Measurements from ENCODE around the gene ABCB4. TPM values are rescaled to one million over a fixed set of nuclear protein-coding genes. Genes with fewer than 3 reads are reported as not detected.

ABCB4 gene
- total RNA-seq, 4 donors from 2014 or later: 0.17 to 4.3 (median 3.7) TPM; not detected in 1

- WGBS, 2 donors: 95 to 96% methylated on average over 5 of the region's 5 CpGs
- H3K27ac ChIP-seq: no peak overlapping the region
- H3K4me3 ChIP-seq (replicated peaks in 1 of 3): no peak overlapping the region
- no peaks in the 10 kb centered on the region for H3K4me1 ChIP-seq
- TF ChIP-seq CTCF (IDR thresholded peaks at IDR 0.05) (no peak), POLR2A (IDR thresholded peaks at IDR 0.05) (no peak)
- H3K36me3 ChIP-seq: peaks cover 15 to 28% of the 10 kb centered on the region in 2 donors
- intact Hi-C loops (cut with DNase I): no loop called here
- H3K27me3 ChIP-seq: no peaks in the 10 kb centered on the region
- DNase-seq: no peak
- H3K9me3 ChIP-seq: no peaks in the 10 kb centered on the region
Observed at GRCh38 chr7:87380905-87381304, 94.6 kb downstream of the ABCB4 start.

- Histone ChIP-seq H3K36me3 (peaks cover 0 to 5% of the 10 kb centered on the region in 2 donors), H3K4me1 (no peaks in the 10 kb centered on the region), H3K9me3 (no peaks in the 10 kb centered on the region), H3K27me3 (no peaks in the 10 kb centered on the region), H3K4me3 (replicated peaks in 1 of 3) (no peak overlapping the region), H3K27ac (no peak overlapping the region)
- DNase-seq: no peak
- TF ChIP-seq POLR2A (IDR thresholded peaks at IDR 0.05): no peak
- intact Hi-C loops (cut with DNase I): no loop called here
- WGBS, 2 donors: 92% methylated on average over 5 of the region's 5 CpGs
Observed at GRCh38 chr7:87375662-87376435, 99.6 kb downstream of the ABCB4 start.

GRCh38 chr7:87370660-87371180, 104.8 kb downstream of the ABCB4 start:
- H3K36me3 ChIP-seq: peaks cover 0 to 5% of the 10 kb centered on the region in 2 donors
- TF ChIP-seq POLR2A (IDR thresholded peaks at IDR 0.05) (no peak), CTCF (IDR thresholded peaks at IDR 0.05) (no peak)
- intact Hi-C loops (cut with DNase I): no loop called here
- no peak for DNase-seq
- no peaks in the 10 kb centered on the region for H3K27me3 ChIP-seq
- no peak overlapping the region for H3K4me3 ChIP-seq (replicated peaks in 1 of 3)
- 97 to 98% methylated on average over 1 of the region's 1 CpG for WGBS, 2 donors
- H3K27ac ChIP-seq: no peak overlapping the region
- H3K4me1 ChIP-seq: no peaks in the 10 kb centered on the region
- no peaks in the 10 kb centered on the region for H3K9me3 ChIP-seq

GRCh38 chr7:87369216-87369615, 106.3 kb downstream of the ABCB4 start:
- Histone ChIP-seq H3K27ac (no peak overlapping the region), H3K27me3 (no peaks in the 10 kb centered on the region), H3K9me3 (no peaks in the 10 kb centered on the region), H3K36me3 (peaks cover 0 to 5% of the 10 kb centered on the region in 2 donors), H3K4me3 (replicated peaks in 1 of 3) (no peak overlapping the region), H3K4me1 (no peaks in the 10 kb centered on the region)
- DNase-seq: no peak
- intact Hi-C loops (cut with DNase I): no loop called here
- WGBS, 2 donors: 93 to 97% methylated on average over 4 of the region's 4 CpGs
- TF ChIP-seq CTCF (IDR thresholded peaks at IDR 0.05) (no peak), POLR2A (IDR thresholded peaks at IDR 0.05) (no peak)

- peaks cover 0 to under 1% of the 10 kb centered on the region in 2 donors for H3K4me1 ChIP-seq
Observed at GRCh38 chr7:87364246-87364645, 111.2 kb downstream of the ABCB4 start.

More at GRCh38 chr7:87364246-87364645, 111.2 kb downstream of the ABCB4 start:
- Histone ChIP-seq H3K9me3 (no peaks in the 10 kb centered on the region), H3K4me3 (replicated peaks in 1 of 3) (no peak overlapping the region), H3K27me3 (no peaks in the 10 kb centered on the region), H3K36me3 (peaks cover 4 to 8% of the 10 kb centered on the region in 2 donors), H3K27ac (no peak overlapping the region)
- TF ChIP-seq CTCF (IDR thresholded peaks at IDR 0.05) (no peak), POLR2A (IDR thresholded peaks at IDR 0.05) (no peak)
- DNase-seq: no peak
- intact Hi-C loops (cut with DNase I): no loop called here

Measured in thyroid gland (tissue), 4 donors.